Measurements from ENCODE around the gene PRR12.

DNA sequence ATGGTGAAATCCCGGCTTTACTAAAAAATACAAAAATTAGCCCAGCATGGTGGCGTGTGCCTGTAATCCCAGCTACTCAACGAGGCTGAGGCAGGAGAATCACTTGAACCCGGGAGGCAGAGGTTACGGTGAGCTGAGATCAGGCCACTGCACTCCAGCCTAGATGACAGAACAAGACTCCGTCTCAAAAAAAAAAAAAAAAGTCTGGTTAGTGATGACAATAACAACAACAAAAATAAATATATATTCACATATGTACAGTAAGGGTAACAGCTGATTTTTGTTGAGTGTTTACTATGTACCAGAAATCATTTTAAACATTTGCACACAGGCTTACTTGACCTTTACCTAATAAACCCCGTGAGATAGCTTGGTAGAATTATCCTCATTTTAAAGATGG is 26.0 kb downstream of the PRR12 start:
- TF ChIP-seq, protein P1, sequence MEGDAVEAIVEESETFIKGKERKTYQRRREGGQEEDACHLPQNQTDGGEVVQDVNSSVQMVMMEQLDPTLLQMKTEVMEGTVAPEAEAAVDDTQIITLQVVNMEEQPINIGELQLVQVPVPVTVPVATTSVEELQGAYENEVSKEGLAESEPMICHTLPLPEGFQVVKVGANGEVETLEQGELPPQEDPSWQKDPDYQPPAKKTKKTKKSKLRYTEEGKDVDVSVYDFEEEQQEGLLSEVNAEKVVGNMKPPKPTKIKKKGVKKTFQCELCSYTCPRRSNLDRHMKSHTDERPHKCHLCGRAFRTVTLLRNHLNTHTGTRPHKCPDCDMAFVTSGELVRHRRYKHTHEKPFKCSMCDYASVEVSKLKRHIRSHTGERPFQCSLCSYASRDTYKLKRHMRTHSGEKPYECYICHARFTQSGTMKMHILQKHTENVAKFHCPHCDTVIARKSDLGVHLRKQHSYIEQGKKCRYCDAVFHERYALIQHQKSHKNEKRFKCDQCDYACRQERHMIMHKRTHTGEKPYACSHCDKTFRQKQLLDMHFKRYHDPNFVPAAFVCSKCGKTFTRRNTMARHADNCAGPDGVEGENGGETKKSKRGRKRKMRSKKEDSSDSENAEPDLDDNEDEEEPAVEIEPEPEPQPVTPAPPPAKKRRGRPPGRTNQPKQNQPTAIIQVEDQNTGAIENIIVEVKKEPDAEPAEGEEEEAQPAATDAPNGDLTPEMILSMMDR (conservative IDR thresholded peaks at IDR 0.05), result no peak
- TF ChIP-seq EZH2 (IDR thresholded peaks at IDR 0.05; ENCODE audit: low read depth), result no peak

Data from PC-9 (cell line).